SH-SY5Y (cell line): ENCODE data around the gene MEF2B.

Experiments used
- GATA2 ChIP-seq: IDR thresholded peaks from 2 replicates; pipeline ENCODE4 v1.6.1; 2011; ENCODE audit warnings: mild to moderate bottlenecking, low read depth, low read length
- GATA3 ChIP-seq: IDR thresholded peaks from 2 replicates; pipeline ENCODE4 v1.6.1; 2011; ENCODE audit warnings: low read depth, mild to moderate bottlenecking, low read length, moderate library complexity

- TF ChIP-seq GATA2 = no peak
- no peak for TF ChIP-seq GATA3
Observed at GRCh38 chr19:19115954-19116353, 54.1 kb downstream of the MEF2B start.
